ENCODE measurements around the gene CELF1.
"Not testable (repeated sequence)": the region's sequence is repeated elsewhere in the genome, so short reads cannot be mapped to it uniquely, and the experiment has no call there.

The CELF1 gene

DNA sequence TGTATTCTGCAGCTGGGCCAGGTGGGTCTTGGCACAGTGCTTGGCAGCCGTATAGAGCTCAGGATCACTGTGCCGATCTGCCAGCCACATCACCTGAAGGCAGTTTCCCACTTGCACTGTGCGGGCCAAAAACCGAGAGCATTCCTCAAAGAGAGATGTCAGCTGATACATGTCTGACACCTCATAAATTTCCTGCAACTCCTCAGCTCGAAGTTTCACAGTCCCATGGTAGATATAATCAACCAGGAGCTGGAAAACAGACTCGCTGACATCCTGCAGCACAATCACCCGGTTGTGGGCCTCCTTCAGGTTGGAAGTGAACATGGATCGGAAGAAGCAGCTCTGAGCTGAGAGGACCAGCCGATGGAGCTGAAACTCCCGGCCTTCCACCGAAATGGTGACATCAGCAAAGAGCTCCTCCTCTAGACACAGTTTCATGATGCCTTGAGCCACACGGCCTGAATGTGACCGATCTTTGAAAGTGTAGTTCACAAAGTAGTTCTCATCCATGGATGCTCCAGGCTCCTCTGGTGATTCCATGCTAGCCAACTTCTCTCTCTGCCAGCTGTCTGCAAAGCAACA, 24.6 kb upstream of the CELF1 start:
- DNase-seq (ENCODE audit: low read depth in 2 of 2, low spot score in 1 of 2) = no peak

DNA sequence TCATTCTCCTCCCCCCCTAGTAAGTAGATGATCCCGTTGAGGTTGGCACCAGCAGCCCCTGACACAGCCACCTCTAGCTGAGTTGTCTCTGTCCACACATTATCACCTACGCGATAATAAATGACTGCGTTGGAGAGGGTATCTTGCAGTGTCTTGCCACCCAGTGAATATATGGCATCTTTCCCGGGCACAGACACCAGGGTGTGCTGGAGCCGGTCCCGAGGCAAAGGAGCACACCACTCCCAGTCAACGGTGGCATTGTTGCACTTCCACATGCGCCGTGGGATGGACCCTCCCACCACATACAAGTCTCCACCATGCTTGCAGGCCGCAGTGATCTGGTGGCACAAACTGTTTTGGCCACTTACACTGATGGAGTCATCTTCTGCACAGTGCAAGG, 20.4 kb upstream of the CELF1 start:
- no peak for DNase-seq (ENCODE audit: low read depth in 2 of 2, low spot score in 1 of 2)

DNA sequence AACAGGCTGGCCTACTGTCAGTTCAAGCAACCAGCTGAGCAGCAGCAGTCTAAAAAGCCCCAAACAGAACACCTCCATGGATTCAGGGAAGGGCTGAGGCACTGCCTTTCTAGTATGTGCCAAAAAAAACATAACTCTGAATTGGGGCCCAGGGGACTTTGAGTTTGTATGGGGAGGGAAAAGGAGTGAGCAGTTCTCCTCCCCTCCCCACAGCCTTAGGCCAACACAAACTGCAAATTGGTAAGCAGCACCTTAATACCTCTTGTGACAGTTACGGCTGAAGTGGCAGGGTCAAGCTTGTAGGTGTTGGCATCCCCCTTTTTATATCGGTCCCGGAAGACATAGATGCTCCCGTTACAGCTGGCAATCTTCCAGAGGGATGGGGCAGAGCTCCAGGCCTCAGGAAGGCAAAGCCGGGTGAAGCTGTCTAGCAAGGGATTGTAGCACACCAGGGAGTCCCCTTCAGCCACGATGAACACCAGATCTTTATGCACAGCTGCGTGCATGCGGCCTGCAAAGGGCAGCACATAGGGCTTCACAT, 19.9 kb upstream of the CELF1 start:
- DNase-seq (ENCODE audit: low read depth in 2 of 2, low spot score in 1 of 2) = no peak

GRCh38 chr11:47571895-47572294, 19.0 kb upstream of the CELF1 start:
- no peak for DNase-seq (ENCODE audit: low read depth in 2 of 2, low spot score in 1 of 2)

- DNase-seq (ENCODE audit: low read depth in 2 of 2, low spot score in 1 of 2) = no peak
These were observed 18.4 kb upstream of the CELF1 start for GRCh38 chr11:47571357-47571729.

GRCh38 chr11:47570651-47571356, 17.9 kb upstream of the CELF1 start:
- DNase-seq (ENCODE audit: low read depth in 2 of 2, low spot score in 1 of 2) = no peak

DNA sequence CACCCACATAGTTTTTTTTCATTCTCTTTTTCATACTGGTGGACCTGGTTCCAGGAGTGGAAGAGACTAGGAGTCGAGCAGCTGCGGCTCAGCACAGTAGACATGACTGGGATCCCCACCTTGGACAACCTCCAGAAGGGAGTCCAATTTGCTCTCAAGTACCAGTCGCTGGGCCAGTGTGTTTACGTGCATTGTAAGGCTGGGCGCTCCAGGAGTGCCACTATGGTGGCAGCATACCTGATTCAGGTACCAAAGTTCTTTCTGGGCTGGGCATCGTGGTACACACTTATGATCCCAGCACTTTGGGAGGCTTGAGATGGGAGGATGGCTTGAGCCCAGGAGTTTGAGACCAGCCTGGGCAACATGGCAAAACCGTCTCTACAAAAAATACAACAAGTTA, 16.7 kb upstream of the CELF1 start:
- DNase-seq (ENCODE audit: low read depth in 2 of 2, low spot score in 1 of 2) = no peak

DNA sequence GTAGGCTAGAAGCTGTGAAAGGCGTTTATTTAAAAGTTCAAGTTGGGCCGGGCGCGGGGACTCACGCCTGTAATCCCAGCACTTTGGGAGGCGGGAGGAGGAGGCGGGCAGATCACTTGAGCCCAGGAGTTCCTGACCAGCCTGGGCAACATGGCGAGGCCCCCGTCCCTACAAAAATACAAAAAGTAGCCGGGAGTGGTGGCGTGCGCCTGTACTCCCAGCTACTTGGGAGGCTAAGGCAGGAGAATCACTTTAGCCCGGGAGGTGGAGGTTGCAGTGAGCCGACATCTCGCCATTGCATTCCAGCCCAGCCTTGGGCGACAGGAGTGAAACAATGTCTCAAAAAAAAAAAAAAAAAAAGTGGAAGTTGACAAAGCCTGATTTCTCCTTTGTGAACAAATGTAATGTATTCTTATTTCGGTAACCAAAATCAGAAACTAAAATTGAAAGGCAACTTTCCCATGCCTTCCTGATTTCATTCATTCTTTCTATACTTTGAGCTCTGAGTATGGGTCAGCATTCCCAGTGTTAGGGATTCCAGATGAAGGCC, 13.3 kb upstream of the CELF1 start:
- no peak for DNase-seq (ENCODE audit: low read depth in 2 of 2, low spot score in 1 of 2)

DNA sequence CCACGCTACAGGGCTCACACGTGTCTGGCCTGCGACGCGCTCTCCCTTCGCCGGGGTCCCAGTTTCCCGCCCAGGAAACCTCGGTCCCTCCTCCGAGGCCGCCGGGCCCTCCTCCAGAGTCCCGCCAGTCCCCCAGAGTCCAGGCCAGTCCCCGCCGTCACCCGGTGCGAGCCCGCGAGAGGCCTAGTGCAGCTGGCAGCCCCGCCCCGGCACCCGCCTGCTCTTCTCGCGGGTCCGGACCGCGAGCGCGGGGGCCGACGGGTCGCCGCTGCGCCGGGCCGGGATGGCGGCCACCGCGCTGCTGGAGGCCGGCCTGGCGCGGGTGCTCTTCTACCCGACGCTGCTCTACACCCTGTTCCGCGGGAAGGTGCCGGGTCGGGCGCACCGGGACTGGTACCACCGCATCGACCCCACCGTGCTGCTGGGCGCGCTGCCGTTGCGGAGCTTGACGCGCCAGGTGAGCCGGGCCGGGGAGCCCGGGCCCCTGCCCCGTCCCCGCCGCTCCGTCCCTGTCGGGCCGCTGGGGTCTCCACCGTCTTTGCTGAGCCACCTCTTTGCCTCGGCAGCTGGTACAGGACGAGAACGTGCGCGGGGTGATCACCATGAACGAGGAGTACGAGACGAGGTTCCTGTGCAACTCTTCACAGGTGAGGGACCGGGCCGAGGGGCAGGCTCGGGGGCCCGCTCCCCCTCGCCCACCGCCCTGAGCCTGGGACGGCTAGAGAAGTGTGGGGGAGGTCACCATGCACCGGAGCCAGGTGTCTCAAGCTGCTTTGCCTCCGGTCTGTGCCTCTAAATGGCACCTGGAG, 12.6 kb upstream of the CELF1 start, which contains the start of gene PTPMT1:
PTPMT1 (plus strand) TSS at position 260 of the 809 bp plus-strand sequence; CDS start at position 284, 24 bp downstream.
- DNase-seq (ENCODE audit: low read depth in 2 of 2, low spot score in 1 of 2) = peak; percentile 18 to 30

- no peak for DNase-seq (ENCODE audit: low read depth in 2 of 2, low spot score in 1 of 2)
These were observed 12.0 kb upstream of the CELF1 start for GRCh38 chr11:47564933-47565339.

DNA sequence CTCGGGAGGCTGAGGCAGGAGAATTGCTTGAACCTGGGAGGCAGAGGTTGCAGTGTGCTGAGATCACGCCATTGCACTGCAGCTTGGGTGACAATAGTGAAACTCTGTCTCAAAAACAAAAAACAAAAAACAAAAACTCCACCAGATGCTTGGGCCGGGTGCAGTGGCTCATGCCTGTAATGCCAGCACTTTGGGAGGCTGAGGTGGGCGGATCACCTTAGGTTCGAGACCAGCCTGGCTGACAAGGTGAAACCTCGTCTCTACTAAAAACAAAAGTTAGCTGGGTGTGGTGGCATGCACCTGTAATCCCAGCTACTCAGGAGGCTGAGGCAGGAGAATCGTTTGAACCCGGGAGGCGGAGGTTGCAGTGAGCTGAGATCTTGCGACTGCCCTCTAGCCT, 11.4 kb upstream of the CELF1 start:
- DNase-seq (ENCODE audit: low read depth in 2 of 2, low spot score in 1 of 2) = not testable (repeated sequence)

GRCh38 chr11:47562393-47562792, 9.5 kb upstream of the CELF1 start:
- not testable (repeated sequence) for DNase-seq (ENCODE audit: low read depth in 2 of 2, low spot score in 1 of 2)

GRCh38 chr11:47560426-47560825, 7.5 kb upstream of the CELF1 start:
- no peak for DNase-seq (ENCODE audit: low read depth in 2 of 2, low spot score in 1 of 2)

- DNase-seq (ENCODE audit: low read depth in 2 of 2, low spot score in 1 of 2) = no peak
These were observed 5.8 kb upstream of the CELF1 start for GRCh38 chr11:47558695-47559094.

- not testable (repeated sequence) for DNase-seq (ENCODE audit: low read depth in 2 of 2, low spot score in 1 of 2)
These were observed 4.1 kb upstream of the CELF1 start for GRCh38 chr11:47557004-47557403.

- DNase-seq (ENCODE audit: low read depth in 2 of 2, low spot score in 1 of 2) = no peak
These were observed 443 bp upstream of the CELF1 start for GRCh38 chr11:47553406-47553743.

- no peak for DNase-seq (ENCODE audit: low read depth in 2 of 2, low spot score in 1 of 2)
These were observed 821 bp downstream of the CELF1 start for GRCh38 chr11:47552056-47552565.

DNA sequence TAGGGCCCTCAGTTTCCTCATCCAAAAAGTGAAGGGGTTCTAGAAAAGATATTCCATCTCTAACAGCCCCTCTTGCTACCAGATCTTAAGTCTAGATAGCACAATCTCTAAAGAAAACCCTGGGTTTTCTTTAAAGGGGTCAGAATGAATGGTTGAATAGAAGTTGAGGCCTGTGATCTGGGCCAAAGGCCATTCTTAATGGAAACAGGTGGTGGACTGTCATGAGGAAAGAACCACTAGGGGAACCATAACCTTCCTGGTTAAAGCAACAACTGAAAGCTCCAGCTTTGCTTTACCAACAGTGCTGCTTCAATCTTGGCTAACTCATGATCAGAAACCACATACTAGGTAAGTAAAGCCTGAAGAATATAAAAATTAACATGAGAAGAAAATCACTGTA, 1.8 kb downstream of the CELF1 start:
- DNase-seq (ENCODE audit: low read depth in 2 of 2, low spot score in 1 of 2) = no peak

DNA sequence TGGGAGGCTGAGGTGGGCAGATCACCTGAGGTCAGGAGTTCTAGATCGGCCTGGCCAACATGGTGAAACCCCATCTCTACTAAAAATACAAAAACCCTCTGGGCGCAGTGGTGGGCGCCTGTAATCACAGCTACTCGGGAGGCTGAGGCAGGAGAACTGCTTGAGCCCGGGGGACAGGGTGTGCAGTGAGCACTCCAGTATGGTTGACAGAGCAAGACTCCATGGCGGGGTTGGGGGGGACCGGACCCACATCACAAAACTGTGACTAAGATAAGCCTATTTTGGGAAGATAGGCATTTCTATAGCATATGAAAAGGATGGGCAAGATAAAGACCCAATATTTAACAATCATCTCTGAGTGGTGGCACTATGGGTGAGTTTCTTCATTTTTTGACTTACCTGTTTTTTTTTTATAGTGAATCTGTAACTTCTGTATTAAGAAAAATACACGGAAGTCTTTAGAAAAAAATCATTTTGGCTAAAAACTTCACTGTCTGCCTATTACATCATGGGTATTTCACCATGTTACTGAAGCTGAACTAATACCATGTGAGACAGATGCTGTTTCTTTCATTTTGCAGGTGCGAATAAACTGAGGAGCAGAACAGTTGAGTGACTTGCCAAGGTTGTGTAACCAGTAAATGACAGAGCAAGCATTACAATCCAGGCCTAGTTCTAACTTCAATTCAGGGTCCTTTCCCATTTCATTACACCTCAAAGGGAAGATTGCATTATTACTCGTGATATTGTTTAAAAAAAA, 2.5 kb downstream of the CELF1 start:
- DNase-seq (ENCODE audit: low read depth in 2 of 2, low spot score in 1 of 2) = no peak

DNA sequence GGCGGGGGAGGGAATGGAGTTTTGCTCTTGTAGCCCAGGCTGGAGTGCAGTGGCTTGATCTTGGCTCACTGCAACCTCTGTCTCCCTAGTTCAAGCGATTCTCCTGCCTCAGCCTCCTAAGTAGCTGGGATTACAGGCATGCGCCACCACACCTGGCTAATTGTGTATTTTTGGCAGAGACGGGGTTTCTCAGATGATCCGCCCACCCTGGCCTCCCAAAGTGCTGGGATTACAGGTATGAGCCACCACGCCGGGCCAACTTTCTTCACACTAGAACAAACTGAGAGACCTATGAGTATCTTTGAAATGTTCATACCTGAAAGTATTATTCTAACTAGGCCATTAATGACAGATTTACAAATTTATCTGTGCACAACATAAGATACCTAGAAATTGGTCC, 6.7 kb downstream of the CELF1 start:
- not testable (repeated sequence) for DNase-seq (ENCODE audit: low read depth in 2 of 2, low spot score in 1 of 2)

DNA sequence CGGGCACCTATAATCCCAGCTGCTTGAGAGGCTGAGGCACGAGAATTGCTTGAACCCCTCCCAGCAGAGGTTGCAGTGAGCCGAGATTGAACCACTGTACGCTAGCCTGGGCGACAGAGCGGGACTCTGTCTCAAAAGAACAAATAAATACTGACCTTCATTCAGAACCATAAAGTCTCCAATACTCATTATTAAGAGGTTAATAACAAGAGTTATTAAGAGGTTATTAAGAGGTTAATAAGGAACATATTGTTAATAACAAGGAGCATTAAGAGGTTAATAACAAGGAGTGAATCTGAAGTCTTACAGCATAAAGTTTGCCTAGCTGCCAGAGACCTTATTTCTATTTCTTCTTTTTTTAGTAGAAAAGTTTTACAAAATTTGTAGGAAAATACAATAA, 7.6 kb downstream of the CELF1 start:
- DNase-seq (ENCODE audit: low read depth in 2 of 2, low spot score in 1 of 2) = no peak

Measured in stimulated activated CD8-positive, alpha-beta memory T cell treated with anti-CD3 and anti-CD28 coated beads, Interleukin-4, amount 100 ng/mL, for 4 hours (primary cell).